PC-3 (cell line): ENCODE results near the gene SEMA3C.

Experiments
- CTCF ChIP-seq: fragments of 300-600 bp; sonication (generic); conservative IDR thresholded peaks from 2 replicates; pipeline ENCODE4 v1.5.1; 2017; ENCODE audit warnings: antibody characterized with exemption, low read depth, mild to moderate bottlenecking, low read length
- EZH2 ChIP-seq: fragments of 300-600 bp; sonication (generic); IDR thresholded peaks from one replicate; pipeline ENCODE4 v1.6.1; 2017; ENCODE audit warnings: antibody characterized with exemption, mild to moderate bottlenecking, low read length; ENCODE audit not compliant: unreplicated experiment
- EZH2phosphoT487 ChIP-seq: fragments of 300-600 bp; sonication (generic); IDR thresholded peaks from 2 replicates; pipeline ENCODE4 v1.6.1; 2018; ENCODE audit warnings: mild to moderate bottlenecking, antibody characterized with exemption, low read length, borderline replicate concordance

- TF ChIP-seq CTCF (no peak), EZH2 (no peak), EZH2phosphoT487 (no peak)
Observed at GRCh38 chr7:80837345-80837744, 81.5 kb downstream of the SEMA3C start.
